Measurements from ENCODE around the gene LARGE2. TPM values are rescaled to one million over a fixed set of nuclear protein-coding genes. Genes with fewer than 3 reads are reported as not detected.

LARGE2 gene
- total RNA-seq: not detected

GRCh38 chr11:45922425-45923082 is at the start of gene LARGE2:
TSS of gene LARGE2 (plus strand) at chr11:45922656. CDS start at chr11:45922883, 227 bp downstream.
- TF ChIP-seq CTCF (IDR thresholded peaks at IDR 0.05; ENCODE audit: low read depth): no peak

GRCh38 chr11:45876401-45876800 is 46.1 kb upstream of the LARGE2 start:
- no peak for TF ChIP-seq CTCF (IDR thresholded peaks at IDR 0.05; ENCODE audit: low read depth)

- no peak for TF ChIP-seq CTCF (IDR thresholded peaks at IDR 0.05; ENCODE audit: low read depth)
These were observed 45.2 kb upstream of the LARGE2 start for GRCh38 chr11:45877221-45877620.

GRCh38 chr11:45877845-45878244 is 44.6 kb upstream of the LARGE2 start:
- no peak for TF ChIP-seq CTCF (IDR thresholded peaks at IDR 0.05; ENCODE audit: low read depth)

GRCh38 chr11:45879803-45880686 is 42.4 kb upstream of the LARGE2 start:
- no peak for TF ChIP-seq CTCF (IDR thresholded peaks at IDR 0.05; ENCODE audit: low read depth)

- no peak for TF ChIP-seq CTCF (IDR thresholded peaks at IDR 0.05; ENCODE audit: low read depth)
These were observed 41.5 kb upstream of the LARGE2 start for GRCh38 chr11:45880772-45881570.

Data from subcutaneous adipose tissue (tissue), 4 donors.